SK-N-MC (cell line): ENCODE results near the gene C17orf75.

ENCODE experiments used
- FOXP2 ChIP-seq: optimal IDR thresholded peaks from 2 replicates; pipeline ENCODE3; 2011; ENCODE audit warnings: mild to moderate bottlenecking, moderate library complexity; ENCODE audit not compliant: insufficient read depth; ENCODE audit errors: extremely low read length, control extremely low read depth
- POLR2AphosphoS5 ChIP-seq: IDR thresholded peaks from 2 replicates; pipeline ENCODE4 v1.6.1; 2012; ENCODE audit warnings: mild to moderate bottlenecking, low read depth, low read length, borderline replicate concordance

DNA sequence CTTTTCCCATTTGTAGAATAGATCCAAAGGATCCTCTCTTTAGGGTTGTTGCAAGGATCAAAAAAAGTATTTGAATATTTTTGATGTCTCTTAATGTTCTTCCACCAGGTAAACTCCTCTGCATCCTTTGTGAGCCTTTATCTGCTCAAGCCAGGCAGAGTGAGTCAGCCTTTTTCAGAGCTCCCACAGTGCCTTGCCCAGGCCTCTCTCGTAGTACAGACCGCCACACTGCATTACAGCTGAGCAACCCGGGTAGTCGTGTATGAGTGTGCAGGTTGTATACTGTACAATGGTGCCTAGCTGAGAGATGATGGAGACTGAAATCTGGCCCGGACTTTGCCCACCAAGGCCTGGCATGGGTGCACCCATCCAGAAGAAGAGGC lies 55.5 kb downstream of the C17orf75 start:
- TF ChIP-seq FOXP2 (no peak), POLR2AphosphoS5 (no peak)
